Esophagus squamous epithelium (tissue), 5 donors: ENCODE results near the gene PLCB1. TPM values are rescaled to one million over a fixed set of nuclear protein-coding genes. Genes with fewer than 3 reads are reported as not detected.

Experiments used
- DNase-seq: peaks from one replicate; lab custom pipeline; 2025; lab: John Stamatoyannopoulos, UW
- H3K27ac ChIP-seq, 4 donors: fragments of 200-600 bp; sonication (generic); one replicate each; pipeline ENCODE4 v1.5.1; 2016 to 2019; ENCODE audit warnings: mild to moderate bottlenecking in 1 of 4
- H3K27me3 ChIP-seq, 4 donors: fragments of 200-600 bp; sonication (generic); 1 replicate in 3 of 4; 2 replicates in 1 of 4; pipeline versions ENCODE4 v1.5.1 to v1.6.0; 2017 to 2021; ENCODE audit warnings: antibody characterized with exemption in 1 of 4
- H3K36me3 ChIP-seq, 3 donors: fragments of 200-600 bp; sonication (generic); one replicate each; pipeline ENCODE4 v1.5.1; 2016 to 2019
- H3K4me1 ChIP-seq, 3 donors: fragments of 200-600 bp; sonication (generic); one replicate each; pipeline ENCODE4 v1.5.1; 2017 to 2019
- H3K4me3 ChIP-seq, 4 donors: fragments of 200-600 bp; sonication (generic); 1 replicate in 3 of 4; 2 replicates in 1 of 4; pipeline ENCODE4 v1.5.1; 2016 to 2019; ENCODE audit warnings: mild to moderate bottlenecking in 2 of 4, moderate library complexity in 1 of 4
- H3K9me3 ChIP-seq, 3 donors: fragments of 200-600 bp; sonication (generic); one replicate each; pipeline ENCODE4 v1.5.1; 2016 to 2019
- CTCF ChIP-seq, 6 experiments: fragments of 450-650 bp in 4 of 6; fragments of 200-600 bp in 2 of 6; sonication (generic) in 2 of 6; IDR thresholded peaks; one replicate each; pipeline ENCODE4 v1.5.1; 2016 to 2019; ENCODE audit warnings: antibody characterized with exemption in 6 of 6, mild to moderate bottlenecking in 4 of 6, moderate library complexity in 4 of 6
- POLR2A ChIP-seq, 4 donors: fragments of 450-650 bp; IDR thresholded peaks; one replicate each; pipeline ENCODE4 v1.6.1; 2017; ENCODE audit warnings: antibody characterized with exemption in 4 of 4, mild to moderate bottlenecking in 4 of 4, moderate library complexity in 3 of 4
- WGBS, 2 donors: methylation state at CpG; one replicate each; pipeline ENCODE4 v1.1.5; 2018; 5-methylcytosine and 5-hydroxymethylcytosine counted together
- intact Hi-C: fragments of 100-400 bp; cut with DNase I; formaldehyde crosslinking; loops from one replicate; pipeline ENCODE4 v1.15.0; 2022
- total RNA-seq, 4 donors: library from RNA; depleted of rRNA; stranded (reverse); fragments of >200 nt; gene quantifications; one replicate each; pipeline ENCODE4 v1.1.0, GENCODE V29; 2016
- donor health status: DM: yes; HTN: yes; CAD: no.

Gene PLCB1
- total RNA-seq, 4 donors from 2014 or later = 1.9 to 20.4 (median 5.0) TPM

GRCh38 chr20:8366303-8366923 is 234.3 kb downstream of the PLCB1 start:
- 87 to 88% methylated on average over 5 of the region's 5 CpGs for WGBS, 2 donors
- Histone ChIP-seq H3K27me3 (no peaks in the 10 kb centered on the region), H3K36me3 (no peaks in the 10 kb centered on the region), H3K4me1 (no peaks in the 10 kb centered on the region), H3K27ac (no peak overlapping the region), H3K9me3 (no peaks in the 10 kb centered on the region), H3K4me3 (no peak overlapping the region)
- DNase-seq = no peak
- intact Hi-C loops = no loop called here
- TF ChIP-seq CTCF (IDR thresholded peaks at IDR 0.05) (no peak), POLR2A (IDR thresholded peaks at IDR 0.05) (no peak)

GRCh38 chr20:8367689-8368088 is 235.6 kb downstream of the PLCB1 start:
- no peak for DNase-seq
- Histone ChIP-seq H3K9me3 (no peaks in the 10 kb centered on the region), H3K27ac (no peak overlapping the region), H3K27me3 (no peaks in the 10 kb centered on the region), H3K4me3 (no peak overlapping the region), H3K36me3 (no peaks in the 10 kb centered on the region), H3K4me1 (no peaks in the 10 kb centered on the region)
- intact Hi-C loops = no loop called here
- 71 to 77% methylated on average over 7 of the region's 7 CpGs for WGBS, 2 donors
- TF ChIP-seq CTCF (IDR thresholded peaks at IDR 0.05) (no peak), POLR2A (IDR thresholded peaks at IDR 0.05) (no peak)

DNA sequence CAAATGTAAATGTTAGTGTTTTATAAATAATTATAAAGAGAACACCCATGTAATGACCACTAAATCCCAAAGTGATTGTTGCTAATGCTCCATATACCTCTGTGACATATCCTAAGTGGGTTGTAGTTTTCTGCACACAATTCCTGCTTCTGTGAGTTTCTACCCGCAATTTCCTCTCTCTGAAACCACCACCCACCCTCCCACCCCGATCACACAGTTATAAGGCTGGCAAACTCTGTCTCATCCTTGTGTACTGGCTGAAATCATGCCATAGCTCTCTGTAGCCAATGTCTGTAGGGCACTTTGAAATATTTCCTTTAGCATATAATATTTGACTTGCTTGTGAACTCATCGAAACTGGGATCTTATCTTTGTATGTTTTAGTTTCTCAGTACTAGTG is 236.6 kb downstream of the PLCB1 start:
- no peak for TF ChIP-seq POLR2A (IDR thresholded peaks at IDR 0.05)
- no peak for TF ChIP-seq CTCF (IDR thresholded peaks at IDR 0.05)
- DNase-seq = no peak
- Histone ChIP-seq H3K27me3 (no peaks in the 10 kb centered on the region), H3K27ac (no peak overlapping the region), H3K4me3 (no peak overlapping the region), H3K36me3 (no peaks in the 10 kb centered on the region), H3K4me1 (no peaks in the 10 kb centered on the region), H3K9me3 (no peaks in the 10 kb centered on the region)
- intact Hi-C loops = no loop called here
- 62 to 88% methylated on average over 3 of the region's 3 CpGs for WGBS, 2 donors

GRCh38 chr20:8369311-8369710 is 237.2 kb downstream of the PLCB1 start:
- 68 to 87% methylated on average over 2 of the region's 2 CpGs for WGBS, 2 donors
- no peak for DNase-seq
- Histone ChIP-seq H3K27me3 (no peaks in the 10 kb centered on the region), H3K36me3 (no peaks in the 10 kb centered on the region), H3K9me3 (no peaks in the 10 kb centered on the region), H3K4me1 (no peaks in the 10 kb centered on the region), H3K4me3 (no peak overlapping the region), H3K27ac (no peak overlapping the region)
- TF ChIP-seq POLR2A (IDR thresholded peaks at IDR 0.05) (no peak), CTCF (IDR thresholded peaks at IDR 0.05) (no peak)
- intact Hi-C loops = no loop called here

- 85 to 87% methylated on average over 5 of the region's 5 CpGs for WGBS, 2 donors
- DNase-seq = no peak
- H3K4me3 ChIP-seq = no peak overlapping the region
- TF ChIP-seq CTCF (IDR thresholded peaks at IDR 0.05) (no peak), POLR2A (IDR thresholded peaks at IDR 0.05) (no peak)
- no peaks in the 10 kb centered on the region for H3K36me3 ChIP-seq
- H3K27me3 ChIP-seq = no peaks in the 10 kb centered on the region
- no peaks in the 10 kb centered on the region for H3K9me3 ChIP-seq
- intact Hi-C loops = no loop called here
- H3K27ac ChIP-seq = no peak overlapping the region
- no peaks in the 10 kb centered on the region for H3K4me1 ChIP-seq
Observed at GRCh38 chr20:8370774-8371173, 238.7 kb downstream of the PLCB1 start.
